HEK293 (cell line): ENCODE data around the gene SSMEM1.

ENCODE experiments used
- CTCF ChIA-PET: fragments of 350-600 bp; formaldehyde crosslinking; extraction: SDS; loops from one replicate; lab custom pipeline; 2021; ENCODE audit warnings: antibody characterized with exemption; lab: Yijun Ruan, JAX
- POLR2A ChIA-PET: fragments of 300-600 bp; formaldehyde crosslinking; extraction: SDS; loops from one replicate; lab custom pipeline; 2020; ENCODE audit warnings: antibody characterized with exemption, inconsistent platforms; lab: Yijun Ruan, JAX
- H3K27ac ChIP-seq: fragments of 200-500 bp; sonication (Bioruptor generic); 2 replicates; pipeline ENCODE4 v1.5.1; 2014; ENCODE audit warnings: low read depth, low read length, control low read depth, inconsistent platforms; ENCODE audit errors: extremely low read depth
- H3K36me3 ChIP-seq, 2 experiments: fragments of 200-500 bp in 1 of 2; sonication (Bioruptor generic) in 1 of 2; 1 replicate in 1 of 2; 2 replicates in 1 of 2; pipeline ENCODE4 v1.5.1; 2014 to 2017; ENCODE audit warnings: inconsistent platforms in 2 of 2, low read length in 2 of 2; ENCODE audit not compliant: control insufficient read depth in 2 of 2, insufficient read depth in 1 of 2
- H3K4me1 ChIP-seq: fragments of 200-500 bp; sonication (Bioruptor generic); 2 replicates; pipeline ENCODE4 v1.5.1; 2014; ENCODE audit warnings: mild to moderate bottlenecking, low read length, inconsistent platforms; ENCODE audit not compliant: control insufficient read depth, insufficient read depth
- H3K4me3 ChIP-seq: 2 replicates; pipeline ENCODE4 v1.5.1; 2011; ENCODE audit warnings: low read depth, mild to moderate bottlenecking, control low read depth, low read length, moderate library complexity
- H3K9me3 ChIP-seq: fragments of 200-500 bp; sonication (Bioruptor generic); 2 replicates; pipeline ENCODE4 v1.5.1; 2014; ENCODE audit warnings: low read depth, low read length, inconsistent platforms; ENCODE audit not compliant: control insufficient read depth, insufficient read depth
- AEBP2 ChIP-seq: fragments of 450-650 bp; formaldehyde crosslinking; IDR thresholded peaks from 2 replicates; pipeline ENCODE4 v1.5.1; 2016; ENCODE audit warnings: missing biosample characterization, missing genetic modification characterization, borderline replicate concordance
- ATF2 ChIP-seq: fragments of 450-650 bp; formaldehyde crosslinking; IDR thresholded peaks from 2 replicates; pipeline ENCODE4 v1.5.1; 2016; ENCODE audit warnings: missing biosample characterization, missing genetic modification characterization, low read depth
- HOXD13 ChIP-seq: sonication (generic); formaldehyde crosslinking; IDR thresholded peaks from 2 replicates; pipeline ENCODE4 v1.8.0; 2022; ENCODE audit warnings: missing genetic modification reagents, borderline replicate concordance
- KLF8 ChIP-seq: fragments of 450-650 bp; formaldehyde crosslinking; IDR thresholded peaks from 2 replicates; pipeline ENCODE4 v1.5.1; 2016; ENCODE audit warnings: missing biosample characterization, missing genetic modification characterization
- PBX3 ChIP-seq: sonication (generic); formaldehyde crosslinking; IDR thresholded peaks from 2 replicates; pipeline ENCODE4 v1.8.1; 2022; ENCODE audit warnings: mild to moderate bottlenecking, moderate library complexity, missing genetic modification reagents
- REST ChIP-seq: fragments of 450-650 bp; formaldehyde crosslinking; IDR thresholded peaks from 2 replicates; pipeline ENCODE4 v1.5.1; 2016; ENCODE audit warnings: missing biosample characterization, missing genetic modification characterization
- SETDB1 ChIP-seq: IDR thresholded peaks from one replicate; pipeline ENCODE4 v1.6.1; 2017; ENCODE audit warnings: mild to moderate bottlenecking, low read length, moderate library complexity, mixed read lengths; ENCODE audit not compliant: insufficient read length
- ZNF146 ChIP-seq: fragments of 450-650 bp; formaldehyde crosslinking; IDR thresholded peaks from 2 replicates; pipeline ENCODE4 v1.5.1; 2016; ENCODE audit warnings: missing biosample characterization, missing genetic modification characterization
- ZNF16 ChIP-seq: fragments of 450-650 bp; formaldehyde crosslinking; IDR thresholded peaks from 2 replicates; pipeline ENCODE4 v1.5.1; 2016; ENCODE audit warnings: low read depth, missing biosample characterization, missing genetic modification characterization
- ZNF501 ChIP-seq: fragments of 450-650 bp; formaldehyde crosslinking; IDR thresholded peaks from 2 replicates; pipeline ENCODE4 v1.5.1; 2016; ENCODE audit warnings: missing biosample characterization, missing genetic modification characterization
- ZNF530 ChIP-seq: fragments of 450-650 bp; formaldehyde crosslinking; IDR thresholded peaks from 2 replicates; pipeline ENCODE4 v1.5.1; 2016; ENCODE audit warnings: low read depth, missing biosample characterization, missing genetic modification characterization
- ZNF555 ChIP-seq: fragments of 450-650 bp; formaldehyde crosslinking; conservative IDR thresholded peaks from 2 replicates; pipeline ENCODE4 v1.5.1; 2017; ENCODE audit warnings: missing biosample characterization, mild to moderate bottlenecking, missing genetic modification characterization, inconsistent platforms
- ZNF561 ChIP-seq: fragments of 450-650 bp; IDR thresholded peaks from 2 replicates; pipeline ENCODE4 v1.5.1; 2018; ENCODE audit warnings: missing biosample characterization, missing genetic modification characterization, borderline replicate concordance
- ZNF571 ChIP-seq: fragments of 450-650 bp; formaldehyde crosslinking; IDR thresholded peaks from 2 replicates; pipeline ENCODE4 v1.5.0; 2017; ENCODE audit warnings: missing biosample characterization, missing genetic modification characterization
- ZNF707 ChIP-seq: fragments of 450-650 bp; formaldehyde crosslinking; IDR thresholded peaks from 2 replicates; pipeline ENCODE4 v1.5.1; 2016; ENCODE audit warnings: missing biosample characterization, missing genetic modification characterization
- ZNF768 ChIP-seq: fragments of 450-650 bp; formaldehyde crosslinking; IDR thresholded peaks from 2 replicates; pipeline ENCODE4 v1.5.1; 2018; ENCODE audit warnings: missing biosample characterization, mild to moderate bottlenecking, missing genetic modification characterization
- ZNF843 ChIP-seq: fragments of 450-650 bp; formaldehyde crosslinking; IDR thresholded peaks from 2 replicates; pipeline ENCODE4 v1.5.1; 2016; ENCODE audit warnings: missing biosample characterization, missing genetic modification characterization
- TF ChIP-seq, protein P1 (sequence below): fragments of 450-650 bp; IDR thresholded peaks from 2 replicates; pipeline ENCODE4 v1.5.1; 2018; ENCODE audit warnings: missing biosample characterization, mild to moderate bottlenecking, missing genetic modification characterization
- TF ChIP-seq, protein P2 (sequence below): fragments of 450-650 bp; formaldehyde crosslinking; IDR thresholded peaks from 2 replicates; pipeline ENCODE4 v1.5.1; 2016; ENCODE audit warnings: missing biosample characterization, missing genetic modification characterization
- TF ChIP-seq, protein P3 (sequence below): fragments of 450-650 bp; formaldehyde crosslinking; IDR thresholded peaks from 2 replicates; pipeline ENCODE4 v1.5.1; 2016; ENCODE audit warnings: missing biosample characterization, missing genetic modification characterization
- TF ChIP-seq, protein P4 (sequence below): fragments of 450-650 bp; formaldehyde crosslinking; IDR thresholded peaks from 2 replicates; pipeline ENCODE4 v1.5.1; 2016; ENCODE audit warnings: missing biosample characterization, missing genetic modification characterization

The SSMEM1 gene

GRCh38 chr7:130219871-130220270 is 12.2 kb downstream of the SSMEM1 start:
- ChIA-PET POLR2A (no interaction called here), CTCF (no interaction called here)
- no peaks in the 10 kb centered on the region for H3K4me1 ChIP-seq
- TF ChIP-seq KLF8 (tag by site-specific recombination): no peak
- TF ChIP-seq, protein P1, sequence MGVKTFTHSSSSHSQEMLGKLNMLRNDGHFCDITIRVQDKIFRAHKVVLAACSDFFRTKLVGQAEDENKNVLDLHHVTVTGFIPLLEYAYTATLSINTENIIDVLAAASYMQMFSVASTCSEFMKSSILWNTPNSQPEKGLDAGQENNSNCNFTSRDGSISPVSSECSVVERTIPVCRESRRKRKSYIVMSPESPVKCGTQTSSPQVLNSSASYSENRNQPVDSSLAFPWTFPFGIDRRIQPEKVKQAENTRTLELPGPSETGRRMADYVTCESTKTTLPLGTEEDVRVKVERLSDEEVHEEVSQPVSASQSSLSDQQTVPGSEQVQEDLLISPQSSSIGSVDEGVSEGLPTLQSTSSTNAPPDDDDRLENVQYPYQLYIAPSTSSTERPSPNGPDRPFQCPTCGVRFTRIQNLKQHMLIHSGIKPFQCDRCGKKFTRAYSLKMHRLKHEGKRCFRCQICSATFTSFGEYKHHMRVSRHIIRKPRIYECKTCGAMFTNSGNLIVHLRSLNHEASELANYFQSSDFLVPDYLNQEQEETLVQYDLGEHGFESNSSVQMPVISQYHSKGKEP: no peak
- TF ChIP-seq, protein P2, sequence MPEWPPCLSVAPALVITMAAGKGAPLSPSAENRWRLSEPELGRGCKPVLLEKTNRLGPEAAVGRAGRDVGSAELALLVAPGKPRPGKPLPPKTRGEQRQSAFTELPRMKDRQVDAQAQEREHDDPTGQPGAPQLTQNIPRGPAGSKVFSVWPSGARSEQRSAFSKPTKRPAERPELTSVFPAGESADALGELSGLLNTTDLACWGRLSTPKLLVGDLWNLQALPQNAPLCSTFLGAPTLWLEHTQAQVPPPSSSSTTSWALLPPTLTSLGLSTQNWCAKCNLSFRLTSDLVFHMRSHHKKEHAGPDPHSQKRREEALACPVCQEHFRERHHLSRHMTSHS (tag by site-specific recombination): no peak
- no peak for TF ChIP-seq ZNF16
- no peak for TF ChIP-seq ZNF530 (tag by site-specific recombination)
- H3K4me3 ChIP-seq: no peak overlapping the region
- H3K27ac ChIP-seq: no peak overlapping the region
- H3K36me3 ChIP-seq: no peaks in the 10 kb centered on the region
- no peaks in the 10 kb centered on the region for H3K9me3 ChIP-seq

- H3K4me1 ChIP-seq: no peaks in the 10 kb centered on the region
- no peak overlapping the region for H3K27ac ChIP-seq
- POLR2A ChIA-PET: interaction anchor here (1.5 kb wide), 1 partner anchor 16 kb away, joined by 6 read pairs; the partner anchor contains the start of gene TMEM209
- TF ChIP-seq ZNF768 (tag by site-specific recombination) (no peak), ZNF501 (tag by site-specific recombination) (no peak), HOXD13 (CRISPR knock-in tag) (no peak), ZNF561 (tag by site-specific recombination) (no peak), ZNF555 (tag by site-specific recombination) (no peak), REST (tag by site-specific recombination) (no peak), ZNF571 (no peak), AEBP2 (tag by site-specific recombination) (no peak), ZNF707 (tag by site-specific recombination) (no peak), ZNF843 (tag by site-specific recombination) (no peak), PBX3 (CRISPR knock-in tag) (no peak), SETDB1 (no peak), ATF2 (tag by site-specific recombination) (no peak), ZNF146 (tag by site-specific recombination) (no peak)
- TF ChIP-seq, protein P3, sequence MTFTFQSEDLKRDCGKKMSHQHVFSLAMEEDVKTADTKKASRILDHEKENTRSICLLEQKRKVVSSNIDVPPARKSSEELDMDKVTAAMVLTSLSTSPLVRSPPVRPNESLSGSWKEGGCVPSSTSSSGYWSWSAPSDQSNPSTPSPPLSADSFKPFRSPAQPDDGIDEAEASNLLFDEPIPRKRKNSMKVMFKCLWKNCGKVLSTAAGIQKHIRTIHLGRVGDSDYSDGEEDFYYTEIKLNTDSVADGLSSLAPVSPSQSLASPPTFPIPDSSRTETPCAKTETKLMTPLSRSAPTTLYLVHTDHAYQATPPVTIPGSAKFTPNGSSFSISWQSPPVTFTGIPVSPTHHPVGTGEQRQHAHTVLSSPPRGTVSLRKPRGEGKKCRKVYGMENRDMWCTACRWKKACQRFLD (tag by site-specific recombination): no peak
- TF ChIP-seq, protein P2 (tag by site-specific recombination): no peak
- TF ChIP-seq, protein P4, sequence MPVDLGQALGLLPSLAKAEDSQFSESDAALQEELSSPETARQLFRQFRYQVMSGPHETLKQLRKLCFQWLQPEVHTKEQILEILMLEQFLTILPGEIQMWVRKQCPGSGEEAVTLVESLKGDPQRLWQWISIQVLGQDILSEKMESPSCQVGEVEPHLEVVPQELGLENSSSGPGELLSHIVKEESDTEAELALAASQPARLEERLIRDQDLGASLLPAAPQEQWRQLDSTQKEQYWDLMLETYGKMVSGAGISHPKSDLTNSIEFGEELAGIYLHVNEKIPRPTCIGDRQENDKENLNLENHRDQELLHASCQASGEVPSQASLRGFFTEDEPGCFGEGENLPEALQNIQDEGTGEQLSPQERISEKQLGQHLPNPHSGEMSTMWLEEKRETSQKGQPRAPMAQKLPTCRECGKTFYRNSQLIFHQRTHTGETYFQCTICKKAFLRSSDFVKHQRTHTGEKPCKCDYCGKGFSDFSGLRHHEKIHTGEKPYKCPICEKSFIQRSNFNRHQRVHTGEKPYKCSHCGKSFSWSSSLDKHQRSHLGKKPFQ (tag by site-specific recombination): no peak
- TF ChIP-seq, all 188 proteins: peak for 0
- Histone ChIP-seq H3K36me3 (no peaks in the 10 kb centered on the region), H3K4me3 (no peak overlapping the region), H3K9me3 (no peaks in the 10 kb centered on the region)
- CTCF ChIA-PET: no interaction called here
Measured at GRCh38 chr7:130221746-130222145, 14.1 kb downstream of the SSMEM1 start.
